Karpas-422 (cell line): ENCODE measurements around the gene NUP93. TPM values are rescaled to one million over a fixed set of nuclear protein-coding genes. Genes with fewer than 3 reads are reported as not detected.
A peak's percentile ranks its signal among the peaks of the same experiment; 100 is the strongest.

Experiments used
- DNase-seq: peaks from one replicate; pipeline ENCODE4 v3.0.0-alpha.2; 2015
- H2AFZ ChIP-seq: fragments of 200-600 bp; sonication (generic); 2 replicates; pipeline ENCODE4 v1.6.1; 2014; ENCODE audit warnings: antibody characterized with exemption, low read length, mixed read lengths
- H3K27ac ChIP-seq: fragments of 200-600 bp; sonication (generic); 2 replicates; pipeline ENCODE4 v1.5.1; 2014; ENCODE audit warnings: mild to moderate bottlenecking, low read length, moderate library complexity
- H3K27me3 ChIP-seq: fragments of 200-600 bp; sonication (generic); 2 replicates; pipeline ENCODE4 v1.6.1; 2014; ENCODE audit warnings: low read length, mixed read lengths
- H3K36me3 ChIP-seq: fragments of 200-600 bp; sonication (generic); 2 replicates; pipeline ENCODE4 v1.6.1; 2014; ENCODE audit warnings: low read length, mixed read lengths; ENCODE audit not compliant: insufficient read depth
- H3K4me1 ChIP-seq: fragments of 200-600 bp; sonication (generic); 2 replicates; pipeline ENCODE4 v1.6.1; 2014; ENCODE audit warnings: mild to moderate bottlenecking, low read length, mixed read lengths
- H3K4me2 ChIP-seq: fragments of 200-600 bp; sonication (generic); 2 replicates; pipeline ENCODE4 v1.6.1; 2014; ENCODE audit warnings: low read length, low read depth, mild to moderate bottlenecking; ENCODE audit not compliant: poor library complexity, severe bottlenecking
- H3K4me3 ChIP-seq: fragments of 200-600 bp; sonication (generic); 2 replicates; pipeline ENCODE4 v1.5.1; 2014; ENCODE audit warnings: mild to moderate bottlenecking, antibody characterized with exemption, low read length, mixed read lengths
- H3K79me2 ChIP-seq: fragments of 200-600 bp; sonication (generic); 2 replicates; pipeline ENCODE4 v1.6.1; 2014; ENCODE audit warnings: mild to moderate bottlenecking, low read length, mixed read lengths
- H3K9ac ChIP-seq: fragments of 200-600 bp; sonication (generic); 2 replicates; pipeline ENCODE4 v1.6.0; 2014; ENCODE audit warnings: low read length
- H3K9me2 ChIP-seq: fragments of 200-600 bp; sonication (generic), shearing (Covaris generic); replicated peaks from 2 replicates; pipeline ENCODE4 v1.6.0; 2014; ENCODE audit warnings: mild to moderate bottlenecking, low read length, moderate library complexity; ENCODE audit not compliant: insufficient read depth
- H3K9me3 ChIP-seq: fragments of 300-700, 200-600 bp; sonication (generic); 2 replicates; pipeline ENCODE4 v1.6.1; 2014; ENCODE audit warnings: low read length, mixed read lengths
- H4K20me1 ChIP-seq: fragments of 200-600 bp; sonication (generic); 2 replicates; pipeline ENCODE4 v1.6.1; 2014; ENCODE audit warnings: mild to moderate bottlenecking, antibody characterized with exemption, low read length, low read depth; ENCODE audit not compliant: insufficient read depth
- total RNA-seq: library from RNA; depleted of rRNA; stranded (reverse); fragments of >200 nt; shearing (Covaris generic); gene quantifications from 2 replicates; pipeline ENCODE4 v1.2.3, GENCODE V29; 2014; ENCODE audit warnings: low replicate concordance

Gene NUP93
- total RNA-seq, 1 experiment from 2014 or later, result 116 TPM

GRCh38 chr16:56847173-56847910 lies 117.4 kb downstream of the NUP93 start:
- no peak overlapping the region for H3K27ac ChIP-seq
- peaks cover 3% of the 10 kb centered on the region; the same call in 1 of the 2 replicates for H3K36me3 ChIP-seq
- no peak overlapping the region for H2AFZ ChIP-seq
- no peak overlapping the region for H3K9ac ChIP-seq
- no peaks in the 10 kb centered on the region for H3K9me2 ChIP-seq
- peaks cover 4% of the 10 kb centered on the region; the same call in 1 of the 2 replicates for H3K4me1 ChIP-seq
- DNase-seq, result no peak
- H3K4me2 ChIP-seq, result no peak overlapping the region
- no peaks in the 10 kb centered on the region for H4K20me1 ChIP-seq
- no peak overlapping the region for H3K4me3 ChIP-seq
- H3K27me3 ChIP-seq, result no peaks in the 10 kb centered on the region
- H3K79me2 ChIP-seq, result no peaks in the 10 kb centered on the region
- no peaks in the 10 kb centered on the region for H3K9me3 ChIP-seq

GRCh38 chr16:56848029-56848936 lies 118.4 kb downstream of the NUP93 start:
- Histone ChIP-seq H3K9me3 (no peaks in the 10 kb centered on the region), H3K4me3 (no peak overlapping the region), H3K79me2 (no peaks in the 10 kb centered on the region), H3K4me2 (no peak overlapping the region), H4K20me1 (no peaks in the 10 kb centered on the region), H3K9ac (no peak overlapping the region), H3K4me1 (peaks cover 4% of the 10 kb centered on the region; the same call in 1 of the 2 replicates), H2AFZ (no peak overlapping the region), H3K36me3 (peaks cover 3% of the 10 kb centered on the region; the same call in 1 of the 2 replicates), H3K9me2 (no peaks in the 10 kb centered on the region), H3K27me3 (no peaks in the 10 kb centered on the region), H3K27ac (no peak overlapping the region)
- no peak for DNase-seq

DNA sequence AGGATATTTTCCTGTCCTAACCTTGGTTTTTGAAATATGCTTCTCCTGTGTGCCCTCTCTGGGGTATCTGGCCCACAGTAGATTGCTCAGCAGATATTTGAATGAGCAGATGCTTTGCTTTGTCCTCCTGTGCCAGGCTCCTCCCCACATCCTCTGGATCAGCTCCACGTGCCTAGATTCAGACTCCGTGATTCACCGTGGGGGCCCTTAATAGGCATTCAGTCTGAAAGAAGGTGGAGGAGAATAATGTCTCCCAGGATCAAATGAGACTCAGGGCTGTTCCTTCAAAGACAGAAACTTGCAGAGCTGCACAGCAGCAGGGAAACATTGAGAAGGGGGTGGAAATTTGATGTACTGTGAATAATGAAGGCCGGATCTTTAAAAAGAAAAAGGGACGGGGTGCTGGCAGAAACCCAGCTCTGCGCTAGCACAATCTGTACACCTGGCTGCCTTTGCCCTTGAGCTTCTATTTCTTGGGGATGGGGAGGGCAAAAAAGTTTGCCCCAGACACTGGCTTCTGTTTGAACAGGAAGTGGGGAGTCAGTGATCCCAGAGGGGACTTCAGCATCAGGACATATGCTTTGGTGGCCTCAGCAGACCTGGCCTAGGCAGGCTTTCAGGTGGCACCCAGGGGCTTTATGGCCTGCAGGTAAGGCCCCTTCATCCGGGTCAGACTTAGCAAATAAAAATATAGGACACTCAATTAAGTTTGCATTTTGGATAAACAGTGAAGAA lies 119.2 kb downstream of the NUP93 start:
- H3K4me1 ChIP-seq, result peaks cover 4% of the 10 kb centered on the region; the same call in 1 of the 2 replicates
- no peak overlapping the region for H3K9ac ChIP-seq
- H3K27ac ChIP-seq, result no peak overlapping the region
- H3K79me2 ChIP-seq, result no peaks in the 10 kb centered on the region
- H3K9me3 ChIP-seq, result no peaks in the 10 kb centered on the region
- H3K27me3 ChIP-seq, result no peaks in the 10 kb centered on the region
- H3K9me2 ChIP-seq, result no peaks in the 10 kb centered on the region
- H3K4me2 ChIP-seq, result no peak overlapping the region
- no peak overlapping the region for H3K4me3 ChIP-seq
- H4K20me1 ChIP-seq, result no peaks in the 10 kb centered on the region
- peaks cover 3% of the 10 kb centered on the region; the same call in 1 of the 2 replicates for H3K36me3 ChIP-seq
- no peak overlapping the region for H2AFZ ChIP-seq
- DNase-seq, result no peak

DNA sequence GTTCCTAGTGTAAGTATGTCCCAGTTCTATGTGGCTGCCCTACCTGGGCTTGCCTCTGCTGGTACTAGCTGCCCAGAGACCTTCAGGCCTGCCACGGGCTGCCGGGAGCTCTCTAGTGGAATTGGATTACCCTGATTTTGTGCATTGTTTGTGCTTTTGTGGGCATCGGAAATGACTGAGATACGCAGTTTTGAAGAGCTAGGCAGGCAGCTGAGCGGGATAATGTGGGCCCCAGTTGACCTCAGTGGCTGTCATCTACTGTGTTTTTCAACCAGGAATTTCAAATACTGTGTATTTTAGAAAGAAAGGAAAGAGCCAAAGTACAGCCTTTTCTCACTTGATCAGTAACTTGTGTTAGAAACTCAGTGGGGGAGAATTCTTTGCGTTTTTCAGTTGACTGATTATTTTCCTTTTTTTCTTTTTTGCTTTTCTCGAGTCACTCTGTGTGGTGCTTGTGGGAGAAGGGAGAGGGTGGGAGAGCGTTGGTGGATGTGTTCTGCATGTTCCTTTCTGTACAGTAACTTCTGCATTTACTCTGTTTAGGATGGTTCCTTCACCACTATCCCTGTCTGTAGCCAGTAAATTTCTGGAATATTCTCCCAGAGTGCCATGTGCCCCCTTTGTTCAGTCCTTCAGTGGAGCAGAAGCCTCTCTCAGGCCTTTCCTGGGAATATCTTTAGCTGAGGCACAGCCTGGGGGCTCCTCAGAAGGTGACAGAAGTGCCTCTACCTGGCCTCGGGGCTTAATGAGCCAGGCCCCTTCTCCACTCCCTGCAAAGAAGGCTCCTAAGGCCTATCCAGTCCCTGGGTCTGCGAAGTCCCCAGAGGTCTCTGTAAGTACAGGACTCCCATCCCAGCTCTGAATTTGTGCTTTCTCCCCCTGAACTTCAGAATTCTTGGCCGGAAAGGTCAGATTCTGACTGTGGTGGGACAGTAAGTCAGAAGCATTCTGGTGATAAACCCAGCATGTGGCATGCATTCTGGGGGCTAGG lies 120.1 kb downstream of the NUP93 start:
- Histone ChIP-seq H3K9ac (no peak overlapping the region), H3K4me3 (no peak overlapping the region)

GRCh38 chr16:56851671-56852400 lies 121.9 kb downstream of the NUP93 start:
- H4K20me1 ChIP-seq, result no peaks in the 10 kb centered on the region
- H2AFZ ChIP-seq, result no peak overlapping the region
- H3K4me2 ChIP-seq, result no peak overlapping the region
- H3K9me2 ChIP-seq, result no peaks in the 10 kb centered on the region
- H3K79me2 ChIP-seq, result no peaks in the 10 kb centered on the region
- H3K9me3 ChIP-seq, result no peaks in the 10 kb centered on the region
- H3K4me3 ChIP-seq, result no peak overlapping the region
- no peaks in the 10 kb centered on the region for H3K36me3 ChIP-seq
- H3K4me1 ChIP-seq, result peaks cover 4% of the 10 kb centered on the region; the same call in 1 of the 2 replicates
- no peak overlapping the region for H3K27ac ChIP-seq
- H3K9ac ChIP-seq, result no peak overlapping the region
- peak; percentile 68 for DNase-seq
- no peaks in the 10 kb centered on the region for H3K27me3 ChIP-seq

More for the DNA sequence above, 120.1 kb downstream of the NUP93 start:
- Histone ChIP-seq H3K36me3 (no peaks in the 10 kb centered on the region), H4K20me1 (no peaks in the 10 kb centered on the region), H3K27ac (no peak overlapping the region), H3K9me3 (no peaks in the 10 kb centered on the region), H3K27me3 (no peaks in the 10 kb centered on the region), H3K79me2 (no peaks in the 10 kb centered on the region), H3K4me1 (peaks cover 4% of the 10 kb centered on the region; the same call in 1 of the 2 replicates), H3K9me2 (no peaks in the 10 kb centered on the region), H3K4me2 (no peak overlapping the region), H2AFZ (no peak overlapping the region)
- DNase-seq, result no peak

DNA sequence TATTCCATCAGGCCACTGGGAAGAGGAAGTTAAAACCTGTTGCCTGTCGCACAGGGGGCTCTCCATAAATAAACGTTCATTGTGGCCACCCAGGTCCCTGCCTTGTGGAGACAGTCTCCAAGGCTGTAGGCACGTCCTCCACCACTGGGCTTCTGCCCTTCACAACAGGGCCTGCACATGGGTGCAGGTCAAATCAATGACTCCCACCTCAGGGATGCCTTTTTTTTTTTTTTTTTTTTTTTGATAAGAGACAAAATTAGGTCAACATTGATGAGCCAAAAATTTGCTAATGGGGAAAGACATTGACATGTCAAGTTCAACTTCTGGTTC lies 122.4 kb downstream of the NUP93 start:
- Histone ChIP-seq H3K27me3 (no peaks in the 10 kb centered on the region), H3K9me3 (no peaks in the 10 kb centered on the region), H3K4me2 (no peak overlapping the region), H4K20me1 (no peaks in the 10 kb centered on the region), H3K9me2 (no peaks in the 10 kb centered on the region), H3K79me2 (no peaks in the 10 kb centered on the region), H3K4me1 (peaks cover 4% of the 10 kb centered on the region; the same call in 1 of the 2 replicates), H3K4me3 (no peak overlapping the region), H2AFZ (no peak overlapping the region), H3K9ac (no peak overlapping the region), H3K27ac (no peak overlapping the region), H3K36me3 (no peaks in the 10 kb centered on the region)
- DNase-seq, result no peak

GRCh38 chr16:56852968-56853367 lies 123.0 kb downstream of the NUP93 start:
- Histone ChIP-seq H3K27ac (no peak overlapping the region), H3K79me2 (no peaks in the 10 kb centered on the region), H3K9me2 (no peaks in the 10 kb centered on the region), H3K9ac (no peak overlapping the region), H3K4me2 (no peak overlapping the region), H3K36me3 (no peaks in the 10 kb centered on the region), H3K4me3 (no peak overlapping the region), H3K9me3 (no peaks in the 10 kb centered on the region), H3K27me3 (no peaks in the 10 kb centered on the region), H4K20me1 (no peaks in the 10 kb centered on the region), H3K4me1 (peaks cover 4% of the 10 kb centered on the region; the same call in 1 of the 2 replicates), H2AFZ (no peak overlapping the region)
- DNase-seq, result no peak
